ENCODE measurements around the gene IMPA2.
"Not testable (repeated sequence)": the region's sequence is repeated elsewhere in the genome, so short reads cannot be mapped to it uniquely, and the experiment has no call there.

IMPA2 gene

GRCh38 chr18:11981192-11981542 is at the start of gene IMPA2:
Gene IMPA2, plus strand, starts transcription at chr18:11981507. Its CDS starts 163 bp downstream, at chr18:11981670.
- DNase-seq: peak; percentile 59

GRCh38 chr18:11932393-11932792 is 48.9 kb upstream of the IMPA2 start:
- DNase-seq: no peak

- peak; percentile 34 for DNase-seq
These were observed 43.3 kb upstream of the IMPA2 start for GRCh38 chr18:11937874-11938478.

- no peak for DNase-seq
These were observed 40.4 kb upstream of the IMPA2 start for GRCh38 chr18:11940956-11941355.

- no peak for DNase-seq
These were observed 37.8 kb upstream of the IMPA2 start for GRCh38 chr18:11943551-11943950.

- no peak for DNase-seq
These were observed 37.1 kb upstream of the IMPA2 start for GRCh38 chr18:11944252-11944651.

GRCh38 chr18:11944786-11945185 is 36.5 kb upstream of the IMPA2 start:
- no peak for DNase-seq

GRCh38 chr18:11945834-11946659 is 35.3 kb upstream of the IMPA2 start:
- DNase-seq: not testable (repeated sequence)

GRCh38 chr18:11946756-11947155 is 34.6 kb upstream of the IMPA2 start:
- no peak for DNase-seq

GRCh38 chr18:11947214-11948191 is 33.8 kb upstream of the IMPA2 start:
- no peak for DNase-seq

- no peak for DNase-seq
These were observed 32.3 kb upstream of the IMPA2 start for GRCh38 chr18:11948852-11949523.

GRCh38 chr18:11950824-11951223 is 30.5 kb upstream of the IMPA2 start:
- no peak for DNase-seq

- no peak for DNase-seq
These were observed 29.9 kb upstream of the IMPA2 start for GRCh38 chr18:11951390-11951851.

GRCh38 chr18:11953113-11953512 is 28.2 kb upstream of the IMPA2 start:
- no peak for DNase-seq

- DNase-seq: no peak
These were observed 25.9 kb upstream of the IMPA2 start for GRCh38 chr18:11955239-11956029.

- DNase-seq: no peak
These were observed 24.7 kb upstream of the IMPA2 start for GRCh38 chr18:11956371-11957308.

GRCh38 chr18:11957636-11958035 is 23.7 kb upstream of the IMPA2 start:
- no peak for DNase-seq

- DNase-seq: not testable (repeated sequence)
These were observed 21.7 kb upstream of the IMPA2 start for GRCh38 chr18:11959651-11960050.

GRCh38 chr18:11960743-11961380 is 20.4 kb upstream of the IMPA2 start:
- no peak for DNase-seq

- no peak for DNase-seq
These were observed 18.7 kb upstream of the IMPA2 start for GRCh38 chr18:11962597-11962996.
